ENCODE results near the gene VKORC1. TPM values are rescaled to one million over a fixed set of nuclear protein-coding genes. Genes with fewer than 3 reads are reported as not detected.

VKORC1 gene
- total and polyA plus RNA-seq, 4 experiments from 2014 or later, result 48.9 to 114 (median 72.5) TPM

- intact Hi-C loops (cut with micrococcal nuclease), result no loop called here
- Histone ChIP-seq H3K27ac (ENCODE audit: low read depth, low read length) (no peak overlapping the region), H3K36me3 (ENCODE audit: insufficient read depth, low read length) (peaks cover 31% of the 10 kb centered on the region), H3K9me3 (ENCODE audit: control insufficient read depth in 1 of 2, low read length in 2 of 2) (no peaks in the 10 kb centered on the region), H3K4me3 (ENCODE audit: low read length in 2 of 2) (no peak overlapping the region), H3K4me1 (ENCODE audit: insufficient read depth, low read length) (no peaks in the 10 kb centered on the region), H3K27me3 (ENCODE audit: insufficient read depth, low read length) (no peaks in the 10 kb centered on the region)
- Mint-ChIP-seq H3K36me3 (peaks cover 25 to 49% of the 10 kb centered on the region in 2 donors), H3K27ac (no peak overlapping the region), H3K9me3 (no peaks in the 10 kb centered on the region), H3K4me1 (peaks cover 0 to 5% (median 0%) of the 10 kb centered on the region in 4 donors), H3K27me3 (no peaks in the 10 kb centered on the region), H3K4me3 (no peak overlapping the region)
- DNase-seq, result no peak
- CTCF ChIA-PET (ENCODE audit: partially characterized antibody), result interaction anchor here (0.9 to 1.5 kb wide), 2 partner anchors 12 to 22 kb away, joined by 3 read pairs; partner anchors contain the start of gene BCKDK
- POLR2A ChIA-PET (ENCODE audit: partially characterized antibody), result interaction anchor here (0.6 to 1.8 kb wide), 3 partner anchors 9 to 13 kb away, joined by 3 to 8 read pairs (median 3); partner anchors contain the start of gene KAT8
Measured at GRCh38 chr16:31130336-31130891, 35.8 kb upstream of the VKORC1 start.

- CTCF ChIA-PET (ENCODE audit: partially characterized antibody), result interaction anchor here (0.9 to 1.5 kb wide), 2 partner anchors 13 to 22 kb away, joined by 3 to 4 read pairs; partner anchors contain the start of gene BCKDK
- H3K9me3 Mint-ChIP-seq, result no peaks in the 10 kb centered on the region
- no peak overlapping the region for H3K4me3 Mint-ChIP-seq
- Histone ChIP-seq H3K27me3 (ENCODE audit: insufficient read depth, low read length) (no peaks in the 10 kb centered on the region), H3K4me3 (ENCODE audit: low read length in 2 of 2) (no peak overlapping the region), H3K36me3 (ENCODE audit: insufficient read depth, low read length) (peaks cover 31% of the 10 kb centered on the region), H3K4me1 (ENCODE audit: insufficient read depth, low read length) (no peaks in the 10 kb centered on the region), H3K9me3 (ENCODE audit: control insufficient read depth in 1 of 2, low read length in 2 of 2) (no peaks in the 10 kb centered on the region), H3K27ac (ENCODE audit: low read depth, low read length) (no peak overlapping the region)
- DNase-seq, result no peak
- intact Hi-C loops (cut with micrococcal nuclease), result no loop called here
- POLR2A ChIA-PET (ENCODE audit: partially characterized antibody), result interaction anchor here (0.6 to 1.8 kb wide), 4 partner anchors 11 to 202 kb away, joined by 3 to 8 read pairs (median 3); partner anchors contain the start of gene KAT8
- H3K27ac Mint-ChIP-seq, result no peak overlapping the region
- peaks cover 25 to 49% of the 10 kb centered on the region in 2 donors for H3K36me3 Mint-ChIP-seq
- peaks cover 0 to 5% (median 0%) of the 10 kb centered on the region in 4 donors for H3K4me1 Mint-ChIP-seq
- H3K27me3 Mint-ChIP-seq, result no peaks in the 10 kb centered on the region
Measured at GRCh38 chr16:31129568-31130335, 35.2 kb upstream of the VKORC1 start.

- Mint-ChIP-seq H3K9me3 (no peaks in the 10 kb centered on the region), H3K4me1 (peaks cover 0 to 5% (median 0%) of the 10 kb centered on the region in 4 donors), H3K27ac (peak overlapping the region in 3 of 7 donors; percentile 17 to 57 (median 46)), H3K27me3 (no peaks in the 10 kb centered on the region), H3K36me3 (peaks cover 25 to 50% of the 10 kb centered on the region in 2 donors), H3K4me3 (no peak overlapping the region)
- H3K27me3 ChIP-seq (ENCODE audit: insufficient read depth, low read length), result no peaks in the 10 kb centered on the region
- intact Hi-C loops (cut with micrococcal nuclease), result no loop called here
- CTCF ChIA-PET (ENCODE audit: partially characterized antibody), result interaction anchor here (0.5 to 1.5 kb wide), 3 partner anchors 14 to 100 kb away, joined by 3 to 5 read pairs (median 4); partner anchors contain the start of gene BCKDK
- DNase-seq, result no peak
- H3K4me1 ChIP-seq (ENCODE audit: insufficient read depth, low read length), result no peaks in the 10 kb centered on the region
- no peak overlapping the region for H3K27ac ChIP-seq (ENCODE audit: low read depth, low read length)
- POLR2A ChIA-PET (ENCODE audit: partially characterized antibody), result interaction anchor here (1.1 to 1.8 kb wide), 4 partner anchors 10 to 14 kb away, joined by 3 to 8 read pairs (median 3); partner anchors contain the start of gene KAT8
- H3K36me3 ChIP-seq (ENCODE audit: insufficient read depth, low read length), result peaks cover 31% of the 10 kb centered on the region
- no peak overlapping the region for H3K4me3 ChIP-seq (ENCODE audit: low read length in 2 of 2)
- H3K9me3 ChIP-seq (ENCODE audit: control insufficient read depth in 1 of 2, low read length in 2 of 2), result no peaks in the 10 kb centered on the region
Measured at GRCh38 chr16:31128711-31129567, 34.3 kb upstream of the VKORC1 start.

- ChIA-PET POLR2A (ENCODE audit: partially characterized antibody) (interaction anchor here (0.8 to 1.3 kb wide), 2 partner anchors 10 to 41 kb away, joined by 3 read pairs; partner anchors contain the start of gene KAT8), CTCF (ENCODE audit: partially characterized antibody) (interaction anchor here (0.5 to 1.8 kb wide), 2 partner anchors 15 to 292 kb away, joined by 3 to 4 read pairs; no protein-coding TSS in a partner anchor)
- peaks cover 0 to 5% (median 0%) of the 10 kb centered on the region in 4 donors for H3K4me1 Mint-ChIP-seq
- Histone ChIP-seq H3K27ac (ENCODE audit: low read depth, low read length) (no peak overlapping the region), H3K4me3 (ENCODE audit: low read length in 2 of 2) (no peak overlapping the region), H3K4me1 (ENCODE audit: insufficient read depth, low read length) (no peaks in the 10 kb centered on the region), H3K27me3 (ENCODE audit: insufficient read depth, low read length) (no peaks in the 10 kb centered on the region), H3K9me3 (ENCODE audit: control insufficient read depth in 1 of 2, low read length in 2 of 2) (no peaks in the 10 kb centered on the region), H3K36me3 (ENCODE audit: insufficient read depth, low read length) (peaks cover 32% of the 10 kb centered on the region)
- no peak overlapping the region for H3K4me3 Mint-ChIP-seq
- no peaks in the 10 kb centered on the region for H3K9me3 Mint-ChIP-seq
- DNase-seq, result no peak
- H3K36me3 Mint-ChIP-seq, result peaks cover 27 to 44% of the 10 kb centered on the region in 2 donors
- no peak overlapping the region for H3K27ac Mint-ChIP-seq
- intact Hi-C loops (cut with micrococcal nuclease), result no loop called here
- no peaks in the 10 kb centered on the region for H3K27me3 Mint-ChIP-seq
Measured at GRCh38 chr16:31127182-31127581, 32.6 kb upstream of the VKORC1 start.

DNA sequence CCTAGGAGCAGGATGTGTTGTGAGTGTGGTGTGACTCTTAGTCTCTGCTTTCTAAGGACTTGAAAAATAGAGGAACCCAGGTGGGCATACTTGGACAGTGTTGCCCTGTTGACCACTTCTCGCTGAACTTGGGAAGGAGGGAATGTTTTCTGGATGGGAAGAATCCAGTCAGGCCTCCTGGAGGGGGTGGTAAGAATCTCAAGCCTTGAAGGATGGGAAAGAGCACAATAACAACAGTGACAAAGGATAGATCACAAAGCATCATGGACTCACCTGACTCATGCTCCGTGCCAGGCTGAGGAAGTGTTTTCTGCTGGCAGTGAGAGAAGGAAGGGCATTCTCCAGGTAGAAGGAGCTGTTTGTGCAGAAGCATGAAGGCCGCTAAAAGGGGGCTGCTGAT lies 31.2 kb upstream of the VKORC1 start:
- Histone ChIP-seq H3K9me3 (ENCODE audit: control insufficient read depth in 1 of 2, low read length in 2 of 2) (no peaks in the 10 kb centered on the region), H3K36me3 (ENCODE audit: insufficient read depth, low read length) (peaks cover 41% of the 10 kb centered on the region), H3K27me3 (ENCODE audit: insufficient read depth, low read length) (no peaks in the 10 kb centered on the region), H3K27ac (ENCODE audit: low read depth, low read length) (no peak overlapping the region), H3K4me1 (ENCODE audit: insufficient read depth, low read length) (no peaks in the 10 kb centered on the region), H3K4me3 (ENCODE audit: low read length in 2 of 2) (no peak overlapping the region)
- Mint-ChIP-seq H3K36me3 (peaks cover 36 to 48% of the 10 kb centered on the region in 2 donors), H3K4me3 (no peak overlapping the region), H3K9me3 (no peaks in the 10 kb centered on the region), H3K27ac (peak overlapping the region in 2 of 7 donors; percentile 48 to 75), H3K4me1 (peaks cover 0 to 5% (median 0%) of the 10 kb centered on the region in 4 donors), H3K27me3 (no peaks in the 10 kb centered on the region)
- ChIA-PET CTCF (ENCODE audit: partially characterized antibody) (interaction anchor here (1.8 kb wide), 1 partner anchor 16 kb away, joined by 4 read pairs; no protein-coding TSS in a partner anchor), POLR2A (ENCODE audit: partially characterized antibody) (interaction anchor here (1.3 to 2.4 kb wide), 2 partner anchors 9 to 16 kb away, joined by 3 to 11 read pairs; partner anchors contain the start of gene KAT8)
- intact Hi-C loops (cut with micrococcal nuclease), result no loop called here
- DNase-seq, result no peak

DNA sequence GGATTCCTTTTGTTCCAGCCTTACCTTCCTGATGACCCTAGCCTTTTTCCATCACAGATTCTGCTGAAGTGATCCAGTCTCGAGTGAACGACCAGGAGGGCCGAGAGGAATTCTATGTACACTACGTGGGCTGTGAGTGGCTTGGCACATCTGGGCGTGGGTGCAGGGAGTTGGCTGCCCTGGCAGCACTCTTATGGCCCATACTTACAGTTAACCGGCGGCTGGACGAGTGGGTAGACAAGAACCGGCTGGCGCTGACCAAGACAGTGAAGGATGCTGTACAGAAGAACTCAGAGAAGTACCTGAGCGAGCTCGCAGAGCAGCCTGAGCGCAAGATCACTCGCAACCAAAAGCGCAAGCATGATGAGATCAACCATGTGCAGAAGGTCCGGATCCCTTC lies 25.5 kb upstream of the VKORC1 start:
- no peaks in the 10 kb centered on the region for H3K9me3 ChIP-seq (ENCODE audit: control insufficient read depth in 1 of 2, low read length in 2 of 2)
- no peaks in the 10 kb centered on the region for H3K9me3 Mint-ChIP-seq
- H3K36me3 ChIP-seq (ENCODE audit: insufficient read depth, low read length), result peaks cover 35% of the 10 kb centered on the region
- peaks cover 20 to 39% of the 10 kb centered on the region in 2 donors for H3K36me3 Mint-ChIP-seq
- peaks cover 9 to 19% (median 13%) of the 10 kb centered on the region in 4 donors for H3K4me1 Mint-ChIP-seq
- ChIA-PET CTCF (ENCODE audit: partially characterized antibody) (interaction anchor here (0.9 to 8.2 kb wide), 3 partner anchors 23 to 136 kb away, joined by 3 to 56 read pairs (median 4); partner anchors contain the start of gene HSD3B7), POLR2A (ENCODE audit: partially characterized antibody) (interaction anchor here (0.7 to 7.9 kb wide), 3 partner anchors 21 to 60 kb away, joined by 3 to 121 read pairs (median 9); partner anchors contain the start of genes FUS, ZNF646 and ZNF668)
- H3K27me3 ChIP-seq (ENCODE audit: insufficient read depth, low read length), result no peaks in the 10 kb centered on the region
- intact Hi-C loops (cut with micrococcal nuclease), result no loop called here
- no peak overlapping the region for H3K4me3 Mint-ChIP-seq
- no peak overlapping the region for H3K27ac ChIP-seq (ENCODE audit: low read depth, low read length)
- no peaks in the 10 kb centered on the region for H3K27me3 Mint-ChIP-seq
- peak overlapping the region in 3 of 7 donors; percentile 17 to 88 (median 30) for H3K27ac Mint-ChIP-seq
- H3K4me1 ChIP-seq (ENCODE audit: insufficient read depth, low read length), result peaks cover 11% of the 10 kb centered on the region
- DNase-seq, result no peak
- H3K4me3 ChIP-seq (ENCODE audit: low read length in 2 of 2), result no peak overlapping the region
